ENCODE measurements around the gene ATP8B3.

DNA sequence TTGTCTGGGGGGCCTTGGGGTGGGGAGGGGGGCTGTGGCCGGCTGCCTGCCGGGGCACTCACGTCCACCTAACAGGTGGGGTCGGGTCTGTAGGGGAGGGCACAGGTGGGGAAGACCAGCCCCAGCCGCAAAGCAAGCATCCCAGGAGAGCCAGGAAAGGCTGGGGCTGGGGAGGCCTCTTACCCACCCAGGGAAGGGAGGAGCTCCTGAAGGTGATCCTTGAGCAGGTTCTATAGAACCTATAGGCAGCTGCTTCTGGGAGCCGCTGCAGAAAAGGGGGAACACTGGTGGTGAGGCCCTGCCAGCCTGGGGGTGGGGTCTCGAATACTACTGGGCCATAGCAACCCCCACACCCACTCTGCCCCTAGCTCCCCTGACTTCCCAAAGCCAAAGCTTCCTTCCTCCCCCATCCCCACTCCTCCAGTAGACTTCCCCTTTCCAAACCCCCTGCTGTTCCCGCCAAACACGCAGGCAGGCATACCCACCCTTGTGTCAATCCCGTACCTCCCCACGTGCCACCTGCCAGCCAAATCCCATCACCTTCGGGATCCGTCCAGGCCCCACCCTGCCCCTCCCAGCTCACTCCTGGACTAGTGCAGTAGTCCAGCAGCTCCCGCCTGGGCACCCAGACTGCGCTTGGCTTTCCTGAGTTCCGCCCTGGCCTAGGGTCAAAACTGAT is 45.7 kb upstream of the ATP8B3 start:
- TF ChIP-seq POLR2A (IDR thresholded peaks at IDR 0.05): no peak
- TF ChIP-seq, protein P1, sequence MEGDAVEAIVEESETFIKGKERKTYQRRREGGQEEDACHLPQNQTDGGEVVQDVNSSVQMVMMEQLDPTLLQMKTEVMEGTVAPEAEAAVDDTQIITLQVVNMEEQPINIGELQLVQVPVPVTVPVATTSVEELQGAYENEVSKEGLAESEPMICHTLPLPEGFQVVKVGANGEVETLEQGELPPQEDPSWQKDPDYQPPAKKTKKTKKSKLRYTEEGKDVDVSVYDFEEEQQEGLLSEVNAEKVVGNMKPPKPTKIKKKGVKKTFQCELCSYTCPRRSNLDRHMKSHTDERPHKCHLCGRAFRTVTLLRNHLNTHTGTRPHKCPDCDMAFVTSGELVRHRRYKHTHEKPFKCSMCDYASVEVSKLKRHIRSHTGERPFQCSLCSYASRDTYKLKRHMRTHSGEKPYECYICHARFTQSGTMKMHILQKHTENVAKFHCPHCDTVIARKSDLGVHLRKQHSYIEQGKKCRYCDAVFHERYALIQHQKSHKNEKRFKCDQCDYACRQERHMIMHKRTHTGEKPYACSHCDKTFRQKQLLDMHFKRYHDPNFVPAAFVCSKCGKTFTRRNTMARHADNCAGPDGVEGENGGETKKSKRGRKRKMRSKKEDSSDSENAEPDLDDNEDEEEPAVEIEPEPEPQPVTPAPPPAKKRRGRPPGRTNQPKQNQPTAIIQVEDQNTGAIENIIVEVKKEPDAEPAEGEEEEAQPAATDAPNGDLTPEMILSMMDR (IDR thresholded peaks at IDR 0.05 in 8 of 11, conservative IDR thresholded peaks at IDR 0.05 in 3 of 11): no peak
- TF ChIP-seq POLR2AphosphoS5 (IDR thresholded peaks at IDR 0.05): no peak

Data from spleen (tissue), 7 donors.